Measurements from ENCODE around the gene TMEM95. TPM values are rescaled to one million over a fixed set of nuclear protein-coding genes. Genes with fewer than 3 reads are reported as not detected.

Gene TMEM95
- total RNA-seq = not detected
- not detected for total RNA-seq (2013)

GRCh38 chr17:7355053-7355452 lies at the start of gene TMEM95:
TSS of gene TMEM95 (plus strand) at chr17:7355156. CDS start at chr17:7355205, 49 bp downstream.
- Histone ChIP-seq H3K36me3 (ENCODE audit: control insufficient read depth, insufficient read depth, low read length) (no peaks in the 10 kb centered on the region), H3K27ac (ENCODE audit: low read length) (no peak within 1 kb of the TSS), H3K4me1 (ENCODE audit: control insufficient read depth, insufficient read depth, low read length) (peaks cover 45% of the 10 kb centered on the region), H3K4me3 (ENCODE audit: low read length) (no peak within 1 kb of the TSS), H3K27me3 (ENCODE audit: control insufficient read depth, insufficient read depth, low read length) (no peaks in the 10 kb centered on the region), H3K9me3 (ENCODE audit: control insufficient read depth, insufficient read depth, low read length) (no peaks in the 10 kb centered on the region)
- intact Hi-C loops (cut with micrococcal nuclease) = loop anchor here (10.0 kb wide), 1 partner anchor 330 kb away; the partner anchor contains the start of genes TP53 and WRAP53
- Mint-ChIP-seq H3K4me1 (peaks cover 9 to 33% of the 10 kb centered on the region in 2 donors), H3K27me3 (ENCODE audit: low read depth in 2 of 2) (no peaks in the 10 kb centered on the region), H3K9me3 (no peaks in the 10 kb centered on the region), H3K36me3 (no peaks in the 10 kb centered on the region), H3K4me3 (peak within 1 kb of the TSS; percentile 13), H3K27ac (peak within 1 kb of the TSS in 1 of 2 donors; percentile 69)
- TF ChIP-seq CTCF (IDR thresholded peaks at IDR 0.05) = no peak
- 86% methylated on average over 10 of the region's 10 CpGs for WGBS (ENCODE audit: insufficient coverage)
- ATAC-seq (no peak), DNase-seq (no peak)

DNA sequence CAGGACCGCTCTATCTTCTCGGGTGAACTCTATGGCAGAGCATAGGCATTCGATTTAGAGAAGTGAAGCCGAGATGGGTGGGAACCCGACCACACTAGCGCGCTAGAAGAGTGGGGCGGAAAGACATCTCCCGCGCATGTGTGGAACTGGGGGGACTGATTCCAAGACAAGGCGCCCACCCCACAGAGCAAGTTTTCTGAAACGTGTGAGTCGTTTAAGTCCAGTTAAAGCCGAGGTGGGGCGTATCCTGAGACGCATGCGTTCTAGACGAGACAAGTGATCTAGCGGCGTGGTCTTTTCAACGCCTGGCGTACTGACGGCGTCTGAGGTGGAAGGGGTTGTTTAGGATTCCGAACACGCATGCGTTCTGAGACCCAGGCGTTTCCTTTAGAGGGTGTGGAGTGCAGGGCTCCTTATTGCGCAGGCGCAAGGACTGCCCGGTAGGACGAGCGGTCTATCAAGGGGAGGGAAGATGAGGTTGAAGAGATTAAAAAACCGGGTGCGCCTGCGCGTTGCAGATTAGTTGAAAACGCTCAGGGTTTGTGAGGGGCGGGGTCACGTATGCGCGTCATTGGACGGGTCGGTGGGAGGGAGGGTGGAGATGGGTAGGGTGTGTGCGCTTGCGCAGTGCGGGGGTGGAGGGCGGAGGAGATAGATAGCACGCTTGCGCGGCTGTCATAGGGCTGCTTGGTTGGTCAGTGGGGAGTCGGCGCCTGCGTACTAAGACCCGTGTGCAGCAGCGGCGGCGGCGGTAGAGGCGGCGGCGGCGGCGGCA lies 47.9 kb upstream of the TMEM95 start, which contains the start of gene EIF5A:
Gene EIF5A, plus strand, starts transcription at position 718 of the 775 bp plus-strand sequence. CDS start 2,008 bp downstream, outside the sequence.
- ATAC-seq = peak; percentile 67 to 86 (median 73)
- peaks cover 40 to 48% of the 10 kb centered on the region in 2 donors for H3K4me1 Mint-ChIP-seq
- intact Hi-C loops (cut with micrococcal nuclease) = loop anchor here (1.0 to 5.0 kb wide), 7 partner anchors 22 to 535 kb away; partner anchors contain the start of genes ELP5, GABARAP, NEURL4 and POLR2A
- peak; percentile 98 to 100 for DNase-seq
- TF ChIP-seq CTCF (IDR thresholded peaks at IDR 0.05) = no peak
- Histone ChIP-seq H3K4me1 (ENCODE audit: control insufficient read depth, insufficient read depth, low read length) (peaks cover 39% of the 10 kb centered on the region), H3K9me3 (ENCODE audit: control insufficient read depth, insufficient read depth, low read length) (no peaks in the 10 kb centered on the region), H3K27ac (ENCODE audit: low read length) (peak within 1 kb of the TSS; percentile 99), H3K27me3 (ENCODE audit: control insufficient read depth, insufficient read depth, low read length) (no peaks in the 10 kb centered on the region), H3K36me3 (ENCODE audit: control insufficient read depth, insufficient read depth, low read length) (peaks cover 26% of the 10 kb centered on the region), H3K4me3 (ENCODE audit: low read length) (peak within 1 kb of the TSS; percentile 88)
- peaks cover 17% of the 10 kb centered on the region for H3K36me3 Mint-ChIP-seq
- H3K27ac Mint-ChIP-seq = peak within 1 kb of the TSS; percentile 91 to 99
- WGBS (ENCODE audit: insufficient coverage) = under 1% methylated on average over 64 of the region's 64 CpGs
- no peaks in the 10 kb centered on the region for H3K9me3 Mint-ChIP-seq
- peak within 1 kb of the TSS; percentile 95 for H3K4me3 Mint-ChIP-seq
- no peaks in the 10 kb centered on the region for H3K27me3 Mint-ChIP-seq (ENCODE audit: low read depth in 2 of 2)

- peaks cover 46% of the 10 kb centered on the region for H3K4me1 ChIP-seq (ENCODE audit: control insufficient read depth, insufficient read depth, low read length)
- no peaks in the 10 kb centered on the region for H3K9me3 Mint-ChIP-seq
- intact Hi-C loops (cut with micrococcal nuclease) = loop anchor here (1.0 to 5.0 kb wide), 7 partner anchors 21 to 534 kb away; partner anchors contain the start of genes ELP5, GABARAP, NEURL4 and POLR2A
Measured at GRCh38 chr17:7307686-7308624, 47.0 kb upstream of the TMEM95 start.

More at GRCh38 chr17:7307686-7308624, 47.0 kb upstream of the TMEM95 start:
- H3K27me3 Mint-ChIP-seq (ENCODE audit: low read depth in 2 of 2) = no peaks in the 10 kb centered on the region
- peak; percentile 59 to 80 for DNase-seq
- under 1% methylated on average over 104 of the region's 104 CpGs for WGBS (ENCODE audit: insufficient coverage)
- peaks cover 46 to 57% of the 10 kb centered on the region in 2 donors for H3K4me1 Mint-ChIP-seq
- ATAC-seq = peak in 2 of 3 donors; percentile 2 to 6
- Histone ChIP-seq H3K36me3 (ENCODE audit: control insufficient read depth, insufficient read depth, low read length) (peaks cover 34% of the 10 kb centered on the region), H3K9me3 (ENCODE audit: control insufficient read depth, insufficient read depth, low read length) (no peaks in the 10 kb centered on the region), H3K27me3 (ENCODE audit: control insufficient read depth, insufficient read depth, low read length) (no peaks in the 10 kb centered on the region), H3K27ac (ENCODE audit: low read length) (peak overlapping the region; percentile 99), H3K4me3 (ENCODE audit: low read length) (peak overlapping the region; percentile 88)
- peak overlapping the region; percentile 95 for H3K4me3 Mint-ChIP-seq
- H3K36me3 Mint-ChIP-seq = peaks cover 17% of the 10 kb centered on the region
- TF ChIP-seq CTCF (IDR thresholded peaks at IDR 0.05) = no peak
- peak overlapping the region; percentile 91 to 99 for H3K27ac Mint-ChIP-seq

Data from natural killer cell (primary cell).